T1000 (cell line): ENCODE results near the gene SLC5A8.
"Not testable (repeated sequence)": the region's sequence is repeated elsewhere in the genome, so short reads cannot be mapped to it uniquely, and the experiment has no call there.

Source experiments
- DNase-seq: peaks from one replicate; lab custom pipeline; 2025; ENCODE audit warnings: mixed read lengths; lab: John Stamatoyannopoulos, UW

Gene SLC5A8

DNA sequence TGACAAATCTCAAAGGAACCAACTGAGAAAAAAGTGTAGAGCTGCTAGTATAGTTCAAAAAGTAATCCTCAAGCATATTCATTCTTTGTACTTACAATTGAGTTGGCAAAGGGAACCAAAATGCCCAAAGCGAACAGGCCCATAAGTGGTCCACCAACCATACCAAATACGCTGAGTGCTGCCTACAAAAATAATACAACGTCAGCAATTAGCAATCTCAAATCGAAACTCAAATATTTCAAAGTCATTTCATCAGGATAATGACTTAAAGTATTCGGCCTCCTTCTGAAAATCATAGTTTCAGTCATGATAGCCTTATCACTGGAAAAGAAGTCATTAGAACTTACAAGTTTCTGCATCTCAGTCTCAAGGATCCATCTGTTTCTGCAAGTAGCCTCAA, 42.0 kb downstream of the SLC5A8 start:
- no peak for DNase-seq

DNA sequence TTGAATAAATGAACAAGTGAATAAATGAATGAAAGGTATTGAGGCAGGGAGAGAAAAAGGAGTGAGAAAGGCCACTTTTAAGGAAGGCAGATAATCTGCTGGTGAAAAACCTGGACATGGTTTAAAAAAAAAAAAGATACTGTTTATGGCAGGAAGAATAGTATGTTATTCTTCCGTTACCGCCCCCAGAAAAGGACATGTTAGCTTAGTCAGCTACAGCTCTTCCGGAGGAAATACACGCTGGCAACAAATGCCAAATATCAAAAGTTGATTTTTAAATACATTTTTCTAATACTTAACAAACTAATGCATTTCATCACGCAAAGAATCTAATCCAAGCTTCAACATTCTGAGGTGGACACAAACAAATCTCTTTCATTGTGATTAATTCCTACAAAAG, 43.2 kb downstream of the SLC5A8 start:
- no peak for DNase-seq

DNA sequence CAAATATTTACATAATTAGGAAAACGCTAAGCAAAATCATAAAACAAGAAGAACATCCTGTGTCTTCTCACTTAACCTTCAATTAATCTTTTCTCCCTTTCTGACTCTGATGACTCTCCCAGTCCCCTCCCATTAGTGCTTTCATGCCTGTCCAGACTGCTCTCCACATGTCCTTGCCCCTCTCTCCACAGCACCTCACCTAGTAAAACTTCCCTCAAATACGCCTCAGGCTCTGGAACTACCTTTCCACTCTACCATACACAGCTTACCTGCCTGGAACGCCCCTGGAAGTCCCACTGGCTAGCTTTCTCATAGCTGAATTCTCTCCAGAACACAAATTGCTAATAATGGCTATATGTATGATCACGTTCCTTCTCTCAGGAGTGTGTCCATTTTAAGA, 44.7 kb downstream of the SLC5A8 start:
- DNase-seq = no peak

DNA sequence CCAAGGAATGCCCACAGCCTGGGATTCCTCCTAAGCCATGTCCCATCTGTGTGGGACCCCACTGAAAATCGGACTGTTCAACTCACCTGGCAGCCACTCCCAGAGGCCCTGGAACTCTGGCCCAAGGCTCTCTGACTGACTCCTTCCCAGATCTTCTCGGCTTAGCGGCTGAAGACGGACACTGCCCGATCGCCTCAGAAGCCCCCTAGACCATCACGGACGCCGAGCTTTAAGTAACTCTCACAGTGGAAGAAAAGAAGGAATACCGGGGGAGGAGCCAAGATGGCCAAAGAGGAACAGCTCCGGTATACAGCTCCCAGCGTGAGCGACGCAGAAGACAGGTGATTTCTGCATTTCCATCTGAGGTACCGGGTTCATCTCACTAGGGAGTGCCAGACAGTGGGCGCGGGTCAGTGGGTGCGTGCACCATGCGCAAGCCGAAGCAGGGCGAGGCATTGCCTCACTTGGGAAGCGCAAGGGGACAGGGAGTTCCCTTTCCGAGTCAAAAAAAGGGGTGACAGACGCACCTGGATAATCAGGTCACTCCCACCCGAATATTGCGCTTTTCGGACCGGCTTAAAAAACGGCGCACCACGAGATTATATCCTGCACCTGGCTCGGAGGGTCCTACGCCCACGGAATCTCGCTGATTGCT, 64.1 kb downstream of the SLC5A8 start:
- not testable (repeated sequence) for DNase-seq

DNA sequence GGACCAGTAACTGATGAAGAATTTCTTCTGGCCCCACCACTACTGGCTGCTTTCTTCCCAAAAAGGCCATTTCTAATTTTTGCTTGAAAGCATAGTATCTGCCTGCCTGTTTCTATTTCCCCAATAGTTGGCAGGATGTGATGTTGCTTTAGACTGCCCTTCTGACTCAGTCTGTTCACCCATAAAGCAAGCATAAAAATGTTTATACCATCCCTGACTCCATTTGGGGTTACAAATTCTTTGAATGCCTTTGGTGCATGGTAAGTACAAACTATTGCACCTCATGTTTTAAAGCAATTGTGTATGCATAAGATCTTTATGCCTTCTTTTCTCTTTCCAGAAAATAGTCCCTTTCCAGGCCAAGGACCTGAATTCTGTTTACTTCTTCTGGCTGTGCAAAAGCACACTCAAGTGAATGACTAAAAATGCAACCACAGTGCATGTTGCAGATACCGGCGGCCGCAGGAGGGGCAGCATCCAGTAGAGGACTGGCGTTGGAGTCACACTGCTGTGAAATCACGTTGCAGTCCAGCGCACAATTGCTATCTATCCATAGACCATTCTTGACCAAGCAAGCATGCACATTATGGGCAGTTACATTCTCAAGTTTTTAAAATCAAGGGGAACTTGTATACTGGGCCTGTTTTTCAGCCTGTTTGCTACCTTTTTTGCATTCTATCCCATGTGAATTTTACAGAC, 82.4 kb downstream of the SLC5A8 start:
- DNase-seq = no peak

DNA sequence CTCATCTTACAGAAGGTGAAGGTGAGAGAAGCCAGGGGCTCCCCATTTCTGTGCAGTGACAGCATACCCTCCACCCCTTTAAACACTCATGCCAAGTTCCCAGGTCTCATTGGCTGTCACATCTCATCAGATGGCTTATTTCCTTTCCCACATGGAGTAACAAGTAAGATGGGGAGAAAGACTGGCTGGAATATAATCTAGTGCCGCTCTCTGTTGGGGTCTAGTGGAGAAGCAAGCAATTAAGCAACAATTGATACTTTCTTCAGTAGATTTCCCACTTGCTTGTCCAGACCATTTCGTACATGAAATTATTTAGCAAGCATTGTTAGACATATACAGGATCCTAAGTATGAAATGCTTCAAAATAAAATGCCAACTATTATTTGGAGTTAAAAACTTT, 92.2 kb downstream of the SLC5A8 start:
- no peak for DNase-seq

DNA sequence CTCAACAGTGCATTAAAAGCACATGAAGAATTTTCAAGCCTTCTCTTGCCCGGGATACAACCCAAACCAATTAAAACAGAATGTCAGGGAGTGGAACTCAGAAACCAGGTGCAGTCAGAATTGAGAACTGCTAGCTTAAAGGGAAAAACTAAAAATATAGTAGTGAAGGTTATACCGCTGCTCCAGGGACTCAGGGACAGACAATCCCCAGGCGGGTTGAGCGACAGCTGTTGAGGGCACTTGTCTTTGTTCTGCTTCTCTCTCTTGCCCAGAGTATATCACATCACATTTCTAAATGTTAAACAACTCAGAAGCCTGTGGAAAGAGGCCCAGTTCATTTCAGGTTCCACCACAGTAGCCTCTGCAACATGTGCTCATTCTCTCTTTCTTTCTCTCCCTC, 93.1 kb downstream of the SLC5A8 start:
- no peak for DNase-seq

DNA sequence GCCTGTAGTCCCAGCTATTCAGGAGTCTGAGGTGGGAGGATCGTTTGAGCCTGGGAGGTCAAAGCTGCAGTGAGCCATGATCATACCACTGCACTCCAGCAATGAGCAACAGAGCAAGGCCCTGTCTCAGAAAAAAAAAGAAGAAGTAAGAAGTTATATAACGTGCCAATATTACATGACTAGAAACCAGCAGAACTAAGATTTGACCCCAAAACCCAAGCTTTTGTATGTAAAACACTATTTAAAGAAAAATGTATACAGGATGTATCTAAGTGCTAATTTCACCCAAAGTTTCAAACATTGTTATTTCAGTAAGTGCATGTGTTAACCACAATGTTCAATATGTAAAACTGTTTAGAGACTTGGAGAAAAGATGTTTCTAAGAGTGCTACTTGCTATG, 94.7 kb downstream of the SLC5A8 start:
- DNase-seq = no peak

DNA sequence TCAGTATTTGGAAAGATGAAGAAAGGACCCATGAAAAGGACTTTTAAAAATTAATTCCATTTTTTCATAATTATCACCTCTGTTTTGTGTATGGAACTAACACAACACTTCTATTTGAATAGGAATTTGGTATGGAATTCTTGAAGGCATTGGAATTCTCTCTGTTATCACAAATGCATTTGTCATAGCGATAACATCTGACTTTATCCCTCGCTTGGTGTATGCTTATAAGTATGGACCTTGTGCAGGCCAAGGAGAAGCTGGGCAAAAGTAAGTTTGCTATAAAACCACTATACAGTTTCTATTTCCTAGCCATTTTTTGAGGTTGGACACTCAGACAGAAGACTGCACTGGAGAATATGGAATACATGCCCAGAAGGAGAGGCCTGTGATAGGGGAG, 98.6 kb downstream of the SLC5A8 start:
- no peak for DNase-seq

DNA sequence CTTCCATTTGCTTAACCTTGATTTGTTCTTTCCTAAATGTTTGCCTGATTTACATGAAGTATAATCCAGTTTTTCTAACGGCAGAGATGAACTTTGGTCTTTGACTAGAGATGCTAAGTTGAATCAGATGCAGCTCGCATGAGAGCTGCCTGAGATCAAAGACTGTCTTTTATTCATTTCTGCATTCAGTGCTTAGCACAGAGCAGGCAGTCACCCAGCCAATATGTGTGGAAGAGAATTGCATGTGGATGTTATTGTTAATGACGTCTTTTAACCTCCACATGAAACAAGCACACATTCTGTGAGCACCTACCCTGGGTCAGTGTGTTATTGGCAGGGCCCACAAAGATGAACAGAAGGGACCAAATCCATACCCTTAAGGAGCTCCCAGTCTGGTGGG, 99.2 kb downstream of the SLC5A8 start:
- DNase-seq = no peak

DNA sequence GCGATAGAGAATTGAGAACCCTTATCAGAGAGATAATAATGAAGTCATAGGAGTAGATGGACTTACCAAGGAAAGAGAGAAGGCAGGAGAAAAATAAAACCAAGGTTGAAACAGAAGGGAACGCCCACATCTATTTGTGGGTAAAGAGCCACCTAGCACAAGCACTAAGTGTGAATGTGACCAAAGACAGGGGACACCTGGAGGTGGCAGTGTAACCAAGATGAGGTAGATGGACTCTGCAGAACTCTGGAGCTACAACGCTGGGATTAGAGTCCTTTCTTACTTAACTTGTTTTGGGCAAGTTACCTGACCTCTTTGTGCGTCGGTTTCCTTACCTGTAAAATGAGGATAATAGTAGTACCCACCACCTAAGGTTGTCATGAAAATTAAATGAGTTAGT, 101.9 kb downstream of the SLC5A8 start:
- DNase-seq = no peak

DNA sequence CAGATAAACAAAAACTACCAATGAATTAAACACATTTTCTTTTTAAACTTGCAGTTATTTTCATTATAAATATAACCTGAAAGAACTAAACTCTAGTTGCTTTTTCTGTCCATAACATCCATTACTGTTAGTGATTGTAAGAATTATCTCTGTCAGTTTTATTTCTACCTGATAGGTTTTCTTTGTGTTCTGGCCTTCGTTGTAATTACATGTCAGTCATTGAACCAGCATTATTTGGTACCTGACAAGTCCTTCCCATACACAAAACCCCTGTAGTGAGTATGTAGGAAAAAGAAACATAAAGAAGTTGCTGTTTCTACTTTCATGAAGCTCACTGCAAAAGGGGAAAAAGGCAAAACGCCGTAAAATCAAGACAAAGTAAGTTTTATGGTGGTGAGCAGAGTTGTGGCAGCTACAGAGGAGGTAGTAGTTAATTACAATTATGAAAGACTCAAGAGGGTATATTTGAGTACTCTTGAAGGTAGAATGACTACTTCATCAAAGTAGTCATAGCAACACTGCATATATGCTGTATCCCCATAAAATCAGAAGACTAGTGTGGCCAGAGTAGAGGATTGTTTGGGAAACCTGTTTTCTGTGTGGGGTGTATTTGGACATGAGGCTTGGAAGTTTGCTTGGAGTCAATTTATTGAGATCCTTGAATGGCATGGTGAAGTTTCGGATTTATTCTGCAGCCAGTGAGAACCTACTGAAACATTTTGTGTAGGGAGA, 102.8 kb downstream of the SLC5A8 start:
- no peak for DNase-seq
